HepG2 (cell line): Measurements from ENCODE around the gene DNAAF1. TPM values are rescaled to one million over a fixed set of nuclear protein-coding genes. Genes with fewer than 3 reads are reported as not detected.

Experiments used
- ATAC-seq: fragments of 200-7000 bp; cut with Tn5 transposase; 3 replicates; pipeline ENCODE4 v1.9.1; 2020; ENCODE audit warnings: mild to moderate bottlenecking, moderate library complexity
- BruUV-seq: library from RNA; stranded (reverse); fragments of 400-500 nt; replicated peaks from 2 replicates; lab custom pipeline; 2021; lab: Mats Ljungman, UMichigan
- CTCF ChIA-PET: fragments of 300-600 bp; formaldehyde crosslinking; extraction: SDS; loops from one replicate; lab custom pipeline; 2021; ENCODE audit warnings: low total read pairs, inconsistent platforms, low intra/inter-chr PET ratio; lab: Yijun Ruan, JAX
- POLR2A ChIA-PET: fragments of 350-600 bp; sonication (Branson Sonifier 250); formaldehyde crosslinking; loops from one replicate; lab custom pipeline; 2020; ENCODE audit warnings: antibody characterized with exemption, inconsistent platforms; lab: Yijun Ruan, JAX
- DNase-seq: peaks from one replicate; pipeline ENCODE4 v3.0.0-alpha.2; 2015; ENCODE audit warnings: low spot score
- FAIRE-seq: peaks from 3 replicates; lab custom pipeline; 2011; peaks lifted over from hg19 to GRCh38; lab: Jason Lieb, UNC
- H2AFZ ChIP-seq: one replicate; pipeline ENCODE4 v1.6.1; 2011; ENCODE audit warnings: low read length, inconsistent platforms
- H3K27ac ChIP-seq: fragments of 300-600 bp; 3 replicates; pipeline ENCODE4 v1.8.0; 2011; ENCODE audit warnings: mixed run types, mild to moderate bottlenecking, mixed read lengths, low read length, inconsistent platforms; ENCODE audit not compliant: insufficient read depth; ENCODE audit errors: extremely low read length
- H3K27me3 ChIP-seq, 2 experiments: fragments of 200-600 bp in 1 of 2; 2 replicates in 1 of 2; 3 replicates in 1 of 2; pipeline versions ENCODE4 v1.6.0 to v1.8.0; 2011; ENCODE audit warnings: low read length in 2 of 2, mild to moderate bottlenecking in 2 of 2, moderate library complexity in 2 of 2, inconsistent platforms in 1 of 2; ENCODE audit not compliant: insufficient read depth in 2 of 2, control insufficient read depth in 1 of 2
- H3K36me3 ChIP-seq, 2 experiments: fragments of 200-600 bp in 1 of 2; replicated peaks in 1 of 2; 2 replicates in 1 of 2; 3 replicates in 1 of 2; pipeline versions ENCODE4 v1.5.1 to v1.8.0; 2011; ENCODE audit warnings: low read length in 2 of 2, inconsistent platforms in 1 of 2; ENCODE audit not compliant: insufficient read depth in 2 of 2, control insufficient read depth in 1 of 2
- H3K4me1 ChIP-seq: 2 replicates; pipeline ENCODE4 v1.5.1; 2012; ENCODE audit warnings: low read length, inconsistent platforms; ENCODE audit not compliant: insufficient read depth
- H3K4me2 ChIP-seq: 2 replicates; pipeline ENCODE4 v1.6.0; 2011; ENCODE audit warnings: low read depth, low read length, inconsistent platforms
- H3K4me3 ChIP-seq, 3 experiments: fragments of 200-600 bp in 1 of 3; sonication (generic), shearing (Covaris generic) in 1 of 3; replicated peaks in 1 of 3; 2 replicates each; pipeline ENCODE4 v1.5.1; 2011 to 2016; ENCODE audit warnings: low read length in 3 of 3, inconsistent platforms in 2 of 3, low read depth in 2 of 3, mild to moderate bottlenecking in 2 of 3, control low read depth in 1 of 3, mixed read lengths in 1 of 3; ENCODE audit not compliant: insufficient read depth in 1 of 3
- H3K79me2 ChIP-seq: one replicate; pipeline ENCODE4 v1.6.1; 2011; ENCODE audit warnings: low read length, inconsistent platforms; ENCODE audit not compliant: insufficient read depth
- H3K9ac ChIP-seq: 2 replicates; pipeline ENCODE4 v1.6.0; 2011; ENCODE audit warnings: mild to moderate bottlenecking, low read depth, low read length, inconsistent platforms; ENCODE audit not compliant: insufficient read depth
- H3K9me3 ChIP-seq: 2 replicates; pipeline ENCODE4 v1.5.1; 2012; ENCODE audit warnings: mild to moderate bottlenecking, low read length
- H4K20me1 ChIP-seq: 2 replicates; pipeline ENCODE4 v1.6.0; 2011; ENCODE audit warnings: inconsistent platforms, mild to moderate bottlenecking, low read length, moderate library complexity; ENCODE audit not compliant: insufficient read depth
- EZH2 ChIP-seq: conservative IDR thresholded peaks from 2 replicates; pipeline ENCODE4 v1.6.1; 2012; ENCODE audit warnings: mild to moderate bottlenecking, low read depth, low read length, moderate library complexity
- HDAC6 ChIP-seq: fragments of 200-600 bp; sonication (generic); IDR thresholded peaks from 2 replicates; pipeline ENCODE4 v1.7.0; 2017; ENCODE audit warnings: mild to moderate bottlenecking, antibody characterized with exemption, low read length, low read depth
- TIGD3 ChIP-seq: sonication (generic); formaldehyde crosslinking; IDR thresholded peaks from 2 replicates; pipeline ENCODE4 v1.5.1; 2020; ENCODE audit warnings: mild to moderate bottlenecking, missing genetic modification reagents, borderline replicate concordance
- ZBTB2 ChIP-seq: sonication (generic); formaldehyde crosslinking; IDR thresholded peaks from 2 replicates; pipeline ENCODE4 v1.8.0; 2022; ENCODE audit warnings: low read depth, missing genetic modification reagents
- ZNF775 ChIP-seq: sonication (generic); formaldehyde crosslinking; IDR thresholded peaks from 2 replicates; pipeline ENCODE4 v1.4.0; 2020; ENCODE audit warnings: missing genetic modification reagents, mild to moderate bottlenecking, moderate library complexity, borderline replicate concordance
- WGBS: methylation state at CpG from one replicate; pipeline ENCODE4 v1.1.6; 2017; ENCODE audit warnings: low lambda C conversion rate; 5-methylcytosine and 5-hydroxymethylcytosine counted together
- in situ Hi-C: cut with HindIII; loops from 2 replicates; pipeline ENCODE4 v1.10.0; 2017; ENCODE audit warnings: low pct_unique_long_range_greater_than_20kb; ENCODE audit not compliant: extremely low pct_ligation_motif_present
- intact Hi-C: fragments of 100-400 bp; cut with micrococcal nuclease; formaldehyde crosslinking; loops from one replicate; pipeline ENCODE4 v1.10.0; 2022; ENCODE audit not compliant: unreplicated experiment
- polyA plus RNA-seq, 8 experiments: library from polyadenylated mRNA; depleted of rRNA in 3 of 8; stranded (reverse) in 7 of 8; unstranded in 1 of 8; fragments of >200 nt; fragmentation: Illumina TruSeq in 4 of 8; extraction: Trizol in 4 of 8; gene quantifications; 2 replicates each; pipeline versions ENCODE4 v1.2.1 to v1.2.3, GENCODE V29; 2011 to 2016; ENCODE audit warnings: low read depth in 4 of 8, missing spikeins in 1 of 8, mixed read lengths in 1 of 8; ENCODE audit not compliant: insufficient read depth in 1 of 8
- total RNA-seq, 5 experiments: library from RNA; depleted of rRNA; stranded (reverse); fragments of >200 nt; fragmentation: Illumina TruSeq; extraction: Trizol; gene quantifications; 2 replicates each; pipeline ENCODE4 v1.2.3, GENCODE V29; 2016; ENCODE audit warnings: low read depth in 1 of 5

Gene DNAAF1
- total and polyA plus RNA-seq, 2 of the 13 experiments (the other 11 are each of a cell fraction or from before 2014, with no cell fraction given), result 0.04 TPM; not detected in 1

GRCh38 chr16:84105301-84105815 is 39.8 kb upstream of the DNAAF1 start:
- no peak for TF ChIP-seq ZBTB2
- no peak for TF ChIP-seq TIGD3
- TF ChIP-seq EZH2, result no peak
- no peak for TF ChIP-seq HDAC6
- no peak for TF ChIP-seq ZNF775 (CRISPR knock-in tag)
- no TSS peak for BruUV-seq
- in situ Hi-C loops, result no loop called here
- H3K4me1 ChIP-seq, result peaks cover 11% of the 10 kb centered on the region; the same call in 1 of the 2 replicates
- H3K4me3 ChIP-seq, result no peak overlapping the region
- H3K9ac ChIP-seq, result no peak overlapping the region
- peaks cover 10% of the 10 kb centered on the region; the same call in 1 of the 2 replicates for H4K20me1 ChIP-seq
- H3K27me3 ChIP-seq, result no peaks in the 10 kb centered on the region
- WGBS, result 96% methylated on average over 12 of the region's 12 CpGs
- peaks cover 76% of the 10 kb centered on the region for H3K79me2 ChIP-seq
- intact Hi-C loops, result no loop called here
- no peak for ATAC-seq
- peaks cover 20 to 43% of the 10 kb centered on the region in 2 experiments for H3K36me3 ChIP-seq
- no peak overlapping the region for H3K4me2 ChIP-seq
- H2AFZ ChIP-seq, result no peak overlapping the region
- no peak for DNase-seq
- H3K27ac ChIP-seq, result no peak overlapping the region
- ChIA-PET POLR2A (interaction anchor here (1.4 to 4.7 kb wide), 2 partner anchors 11 to 34 kb away, joined by 4 to 16 read pairs; partner anchors contain the start of gene MBTPS1), CTCF (no interaction called here)
- H3K9me3 ChIP-seq, result no peaks in the 10 kb centered on the region
- FAIRE-seq, result no peak
